Parathyroid adenoma (tissue), 2 donors: ENCODE data around the gene ADCY5.

Experiments used
- H2AFZ ChIP-seq: fragments of 300-600 bp; sonication (generic); one replicate; pipeline ENCODE4 v1.7.0; 2017; ENCODE audit warnings: antibody characterized with exemption, mild to moderate bottlenecking
- H3K27ac ChIP-seq: fragments of 300-600 bp; sonication (generic); one replicate; pipeline ENCODE4 v1.7.0; 2017
- H3K27me3 ChIP-seq: fragments of 300-600 bp; sonication (generic); one replicate; pipeline ENCODE4 v1.7.0; 2017; ENCODE audit warnings: low read length; ENCODE audit not compliant: control insufficient read depth, insufficient read depth
- H3K36me3 ChIP-seq: fragments of 300-600 bp; sonication (generic); one replicate; pipeline ENCODE4 v1.7.0; 2017; ENCODE audit warnings: low read length; ENCODE audit not compliant: control insufficient read depth, insufficient read depth
- H3K4me1 ChIP-seq: fragments of 300-600 bp; sonication (generic); one replicate; pipeline ENCODE4 v1.7.0; 2017; ENCODE audit warnings: control low read depth
- H3K4me2 ChIP-seq: fragments of 300-600 bp; sonication (generic); one replicate; pipeline ENCODE4 v1.7.0; 2017; ENCODE audit warnings: low read length
- H3K4me3 ChIP-seq: fragments of 300-600 bp; sonication (generic); one replicate; pipeline ENCODE4 v1.7.0; 2017; ENCODE audit warnings: low read depth, low read length
- H3K79me2 ChIP-seq: fragments of 300-600 bp; sonication (generic); one replicate; pipeline ENCODE4 v1.7.0; 2017; ENCODE audit warnings: control low read depth
- H3K9ac ChIP-seq: fragments of 300-600 bp; sonication (generic); one replicate; pipeline ENCODE4 v1.7.0; 2017; ENCODE audit warnings: mild to moderate bottlenecking
- H3K9me3 ChIP-seq: fragments of 300-600 bp; sonication (generic); one replicate; pipeline ENCODE4 v1.7.0; 2017; ENCODE audit warnings: low read length; ENCODE audit not compliant: control insufficient read depth
- CTCF ChIP-seq: fragments of 300-600 bp; sonication (generic); IDR thresholded peaks from one replicate; pipeline ENCODE4 v1.7.0; 2017; ENCODE audit warnings: antibody characterized with exemption, mild to moderate bottlenecking
- donor health status: primary hyperparathyroidism.

The ADCY5 gene

GRCh38 chr3:123377243-123377740, 71.6 kb downstream of the ADCY5 start:
- TF ChIP-seq CTCF = no peak
- no peaks in the 10 kb centered on the region for H3K27me3 ChIP-seq
- H3K36me3 ChIP-seq = no peaks in the 10 kb centered on the region
- H3K9me3 ChIP-seq = no peaks in the 10 kb centered on the region
- H3K4me3 ChIP-seq = no peak overlapping the region
- no peak overlapping the region for H3K27ac ChIP-seq
- H3K9ac ChIP-seq = no peak overlapping the region
- no peaks in the 10 kb centered on the region for H3K4me1 ChIP-seq
- H3K4me2 ChIP-seq = no peak overlapping the region
- no peaks in the 10 kb centered on the region for H3K79me2 ChIP-seq
- no peak overlapping the region for H2AFZ ChIP-seq

- Histone ChIP-seq H3K4me3 (no peak overlapping the region), H3K27ac (no peak overlapping the region), H3K9ac (no peak overlapping the region), H3K27me3 (no peaks in the 10 kb centered on the region), H2AFZ (no peak overlapping the region), H3K4me2 (no peak overlapping the region), H3K79me2 (no peaks in the 10 kb centered on the region), H3K9me3 (no peaks in the 10 kb centered on the region), H3K4me1 (no peaks in the 10 kb centered on the region), H3K36me3 (no peaks in the 10 kb centered on the region)
- TF ChIP-seq CTCF = no peak
Observed at GRCh38 chr3:123376451-123377242, 72.2 kb downstream of the ADCY5 start.

- H3K36me3 ChIP-seq = no peaks in the 10 kb centered on the region
- H3K79me2 ChIP-seq = no peaks in the 10 kb centered on the region
- H2AFZ ChIP-seq = no peak overlapping the region
- H3K4me1 ChIP-seq = no peaks in the 10 kb centered on the region
- H3K4me2 ChIP-seq = no peak overlapping the region
- H3K4me3 ChIP-seq = no peak overlapping the region
- no peaks in the 10 kb centered on the region for H3K9me3 ChIP-seq
- no peak for TF ChIP-seq CTCF
- no peaks in the 10 kb centered on the region for H3K27me3 ChIP-seq
- no peak overlapping the region for H3K27ac ChIP-seq
- H3K9ac ChIP-seq = no peak overlapping the region
Observed at GRCh38 chr3:123375014-123375940, 73.6 kb downstream of the ADCY5 start.

- no peak overlapping the region for H3K9ac ChIP-seq
- no peaks in the 10 kb centered on the region for H3K27me3 ChIP-seq
- no peaks in the 10 kb centered on the region for H3K79me2 ChIP-seq
- H3K4me1 ChIP-seq = no peaks in the 10 kb centered on the region
- TF ChIP-seq CTCF = no peak
- no peak overlapping the region for H3K4me3 ChIP-seq
- H3K4me2 ChIP-seq = no peak overlapping the region
- no peak overlapping the region for H3K27ac ChIP-seq
- H3K9me3 ChIP-seq = no peaks in the 10 kb centered on the region
- no peaks in the 10 kb centered on the region for H3K36me3 ChIP-seq
- no peak overlapping the region for H2AFZ ChIP-seq
Observed at GRCh38 chr3:123374016-123374415, 74.9 kb downstream of the ADCY5 start.
